GM18861 (cell line): ENCODE results near the gene EBP.
A peak's percentile ranks its signal among the peaks of the same experiment; 100 is the strongest.
"Not testable (repeated sequence)": the region's sequence is repeated elsewhere in the genome, so short reads cannot be mapped to it uniquely, and the experiment has no call there.

Experiments used
- ATAC-seq: cut with Tn5 transposase; IDR thresholded peaks from one replicate; pipeline ENCODE4 v1.9.1; 2021; ENCODE audit not compliant: unreplicated experiment

The EBP gene

DNA sequence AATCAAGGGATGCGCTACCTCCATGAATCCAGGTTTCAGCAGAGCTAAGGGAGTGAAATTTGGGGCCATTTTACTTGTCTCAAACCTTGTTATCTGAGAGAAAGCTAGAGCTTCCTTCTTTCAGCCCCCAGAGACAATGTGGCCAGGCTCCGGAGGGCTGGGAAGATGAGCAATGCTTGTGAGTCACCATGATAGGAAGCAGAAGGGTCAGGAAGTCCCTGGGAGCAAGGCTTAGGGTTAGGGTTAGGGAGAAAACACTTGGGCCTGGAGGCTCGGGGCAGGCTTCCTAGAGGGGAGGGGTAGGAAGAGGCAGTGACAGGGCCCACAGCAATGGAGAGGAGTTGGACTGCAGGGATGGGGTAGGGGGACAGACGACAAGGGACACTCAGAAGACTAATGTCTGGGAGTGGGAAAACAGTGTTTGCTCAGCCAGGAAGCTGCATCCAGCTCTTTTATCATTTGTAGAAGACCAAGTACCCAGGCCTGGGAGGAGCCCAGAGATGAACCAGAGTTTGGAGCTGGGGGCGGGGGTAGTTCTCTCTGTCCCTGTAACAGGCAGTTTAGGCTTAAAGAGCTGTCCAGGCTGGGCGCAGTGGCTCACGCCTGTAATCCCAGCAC is 29.2 kb upstream of the EBP start:
- no peak for ATAC-seq

DNA sequence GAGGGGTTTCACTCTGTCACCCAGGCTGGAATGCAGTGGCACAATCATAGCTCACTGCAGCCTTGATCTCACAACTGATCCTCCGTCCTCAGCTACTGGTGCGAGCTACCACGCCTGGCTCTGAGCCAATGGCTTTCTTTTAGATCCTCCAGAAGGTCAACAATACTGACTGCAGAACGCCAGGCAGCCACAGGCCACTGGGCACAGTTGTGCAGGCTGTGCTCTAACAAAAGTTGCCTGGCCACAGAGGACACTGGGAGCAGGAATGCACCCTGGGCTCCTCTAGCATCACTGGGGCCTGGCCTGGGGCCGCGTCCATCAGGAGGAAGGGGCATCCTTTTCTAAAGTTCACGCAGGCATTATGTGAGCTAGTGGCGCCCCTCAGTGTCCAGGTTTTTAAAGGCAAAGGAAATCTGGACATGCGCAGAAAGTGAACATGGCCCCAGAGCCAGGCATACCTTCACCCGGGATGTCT is 27.7 kb upstream of the EBP start:
- no peak for ATAC-seq

DNA sequence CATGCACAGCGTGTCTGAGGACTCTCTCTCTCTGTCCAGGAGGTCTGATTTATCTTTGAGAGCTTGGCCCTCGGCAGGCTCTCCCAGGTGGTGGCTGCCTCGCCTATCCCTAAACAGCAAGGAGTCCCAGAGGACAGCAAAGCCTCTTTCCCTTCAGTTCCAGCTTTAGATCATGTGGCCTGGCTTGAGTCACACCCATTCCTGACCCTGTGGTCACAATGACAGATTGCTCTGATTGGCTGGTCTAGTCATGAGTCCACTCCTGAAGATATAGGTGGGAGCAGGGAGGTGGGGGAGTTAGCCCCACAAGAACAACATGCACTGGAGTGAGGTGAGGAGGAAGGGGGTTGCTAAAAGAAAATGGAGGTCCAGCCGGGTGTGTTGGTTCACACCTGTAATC is 24.9 kb upstream of the EBP start:
- no peak for ATAC-seq

DNA sequence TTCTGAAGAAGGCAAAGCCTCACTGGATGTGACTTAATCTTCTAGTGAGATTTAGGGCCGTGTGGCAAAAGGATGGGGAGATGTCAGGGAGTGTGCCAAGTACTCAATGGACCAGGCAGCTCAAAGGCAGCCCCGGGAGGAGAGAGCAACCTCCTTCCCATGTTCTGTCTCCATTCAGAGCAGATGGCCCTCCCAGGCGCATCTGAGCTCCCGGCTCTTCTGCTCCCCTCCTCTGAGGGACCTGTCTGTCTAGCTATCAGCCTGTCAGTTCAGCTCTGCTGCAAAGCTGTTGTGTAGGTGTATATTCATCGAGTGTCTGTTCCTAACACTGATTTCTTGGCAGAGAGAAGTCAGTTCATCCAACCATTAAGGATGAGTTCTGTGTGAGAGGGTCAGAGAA is 23.7 kb upstream of the EBP start:
- ATAC-seq: no peak

DNA sequence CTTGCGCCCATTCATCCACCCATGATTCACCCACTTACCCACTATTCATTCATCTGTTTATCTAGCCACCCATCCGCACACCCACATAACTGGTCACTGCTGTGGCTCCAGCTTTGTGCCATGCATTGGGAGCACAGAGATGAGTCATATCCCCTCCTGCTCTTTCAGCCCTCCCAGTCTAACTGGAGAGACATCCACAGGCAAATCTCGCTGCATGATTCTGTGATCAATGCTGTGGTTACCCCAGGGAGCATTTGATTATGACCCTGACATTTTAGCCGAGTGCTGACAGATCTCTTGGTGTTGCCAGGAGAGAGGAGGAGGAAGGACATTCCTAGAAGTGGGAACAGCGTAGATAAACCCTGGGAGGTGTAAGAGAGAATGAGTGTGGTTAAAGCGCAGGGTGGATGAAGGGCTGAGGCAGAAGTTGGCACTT is 23.2 kb upstream of the EBP start:
- ATAC-seq: no peak

DNA sequence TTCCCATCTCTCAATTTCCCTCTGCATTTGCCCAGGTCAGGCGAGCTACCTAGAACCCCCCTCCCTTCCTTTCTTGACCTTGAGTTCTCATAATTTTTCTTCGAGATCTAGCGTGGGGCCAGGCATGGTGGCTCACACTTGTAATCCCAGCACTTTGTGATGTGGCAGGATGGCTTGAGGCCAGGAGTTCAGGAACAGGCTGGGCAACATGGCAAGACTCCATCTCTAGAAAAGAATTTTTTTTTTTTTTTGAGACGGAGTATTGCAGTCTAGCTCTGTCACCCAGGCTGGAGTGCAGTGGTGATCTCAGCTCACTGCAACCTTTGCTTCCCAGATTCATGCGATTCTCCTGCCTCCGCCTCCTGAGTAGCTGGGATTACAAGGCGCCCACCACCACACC is 17.3 kb upstream of the EBP start:
- ATAC-seq: no peak

DNA sequence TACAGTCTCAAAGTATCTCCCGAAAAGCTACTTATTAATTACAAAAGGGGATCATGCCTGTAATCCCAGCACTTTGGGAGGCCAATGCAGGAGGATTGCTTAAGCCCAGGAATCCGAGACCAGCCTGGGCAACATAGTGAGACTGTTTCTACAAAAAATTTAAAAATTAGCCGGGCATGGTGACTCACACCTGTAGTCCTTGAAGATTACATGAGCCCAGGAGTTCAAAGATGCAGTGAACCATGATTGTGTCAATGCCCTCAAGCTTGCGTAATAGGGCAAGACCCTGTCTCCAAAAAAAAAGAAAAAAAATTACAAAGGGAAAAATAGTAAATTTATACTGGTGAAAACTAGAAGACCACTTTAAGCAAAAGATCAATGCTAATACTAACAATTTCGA is 16.1 kb upstream of the EBP start:
- ATAC-seq: no peak

DNA sequence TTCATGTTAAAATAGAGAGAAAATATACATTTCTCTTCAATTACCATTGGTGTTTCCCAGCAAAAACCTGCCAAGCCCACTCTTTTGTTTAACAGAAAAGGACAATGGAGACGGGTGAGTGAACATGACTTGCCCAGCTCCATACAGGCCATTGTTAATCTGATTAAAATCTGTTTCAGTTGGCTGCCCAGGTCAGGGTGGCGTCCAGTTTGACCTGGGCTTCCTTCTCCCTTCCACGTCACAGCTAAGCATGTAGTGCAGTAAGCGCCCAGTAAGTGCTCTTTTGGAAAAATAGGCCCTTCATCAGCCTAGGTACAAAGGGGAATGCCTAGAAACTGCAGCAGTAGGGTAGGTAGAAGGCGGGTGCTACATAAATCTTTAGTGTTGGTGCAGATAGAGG is 14.4 kb upstream of the EBP start:
- ATAC-seq: no peak

DNA sequence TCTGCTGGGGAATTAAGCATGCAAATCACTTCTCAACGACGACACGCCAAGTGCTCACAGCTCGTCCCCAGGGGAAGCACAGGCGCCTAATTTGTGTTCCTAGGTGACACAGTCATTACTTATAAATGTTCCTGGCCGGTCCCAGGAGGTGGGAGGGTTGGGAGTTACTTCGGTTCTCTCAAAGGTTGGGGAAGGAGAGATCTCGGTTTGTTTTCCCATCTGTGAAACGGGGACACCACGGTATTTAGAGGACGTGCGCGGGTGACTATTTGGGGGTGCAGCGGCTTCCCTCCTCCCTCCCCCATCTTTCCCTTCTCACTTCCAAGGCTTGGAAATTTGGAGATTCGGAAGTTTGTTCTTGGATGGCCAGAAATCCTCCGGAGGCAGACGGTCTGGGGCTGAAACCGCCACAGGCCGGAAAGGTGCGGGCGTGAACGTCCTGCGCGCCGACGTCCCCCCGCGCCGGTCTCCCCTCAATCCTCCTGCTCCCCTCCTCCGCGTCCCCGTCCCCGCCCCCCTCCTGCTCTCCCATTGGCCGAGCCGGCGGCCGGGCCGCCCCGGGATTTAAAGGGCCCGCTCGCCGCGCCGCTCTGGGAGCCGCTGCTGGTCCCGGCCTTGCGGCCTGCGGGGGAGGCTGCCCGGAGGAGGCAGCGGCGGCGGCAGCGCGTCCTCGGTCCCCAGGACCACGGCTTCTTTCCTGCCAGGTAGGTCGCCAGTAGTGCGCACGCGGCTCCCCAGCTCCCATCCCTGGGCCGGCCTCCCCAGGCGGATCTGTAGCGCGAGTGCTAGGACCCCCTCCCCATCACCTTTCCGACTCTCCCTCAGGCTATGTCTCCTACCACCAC is 13.0 kb upstream of the EBP start, which contains the start of gene PORCN:
PORCN (plus strand) TSS at position 593 of the 845 bp plus-strand sequence. CDS start 829 bp downstream, outside the sequence.
- peak; percentile 47 for ATAC-seq

DNA sequence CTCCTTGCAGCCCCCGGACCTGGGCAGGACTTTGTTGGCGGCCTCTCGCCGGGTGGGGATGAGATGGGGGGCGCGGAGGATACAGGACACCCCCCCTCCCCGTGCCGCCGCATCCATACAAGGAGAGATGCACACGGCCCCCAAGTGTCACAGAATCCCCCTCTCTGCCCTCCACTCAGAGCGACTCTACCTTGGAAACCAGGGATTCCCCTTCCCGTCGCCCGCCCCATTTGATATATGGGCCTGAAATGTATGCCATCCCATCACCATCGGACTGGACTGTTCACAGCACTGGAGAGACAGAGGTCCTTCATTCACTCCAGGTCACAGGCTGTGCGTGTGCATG is 12.4 kb upstream of the EBP start:
- no peak for ATAC-seq

DNA sequence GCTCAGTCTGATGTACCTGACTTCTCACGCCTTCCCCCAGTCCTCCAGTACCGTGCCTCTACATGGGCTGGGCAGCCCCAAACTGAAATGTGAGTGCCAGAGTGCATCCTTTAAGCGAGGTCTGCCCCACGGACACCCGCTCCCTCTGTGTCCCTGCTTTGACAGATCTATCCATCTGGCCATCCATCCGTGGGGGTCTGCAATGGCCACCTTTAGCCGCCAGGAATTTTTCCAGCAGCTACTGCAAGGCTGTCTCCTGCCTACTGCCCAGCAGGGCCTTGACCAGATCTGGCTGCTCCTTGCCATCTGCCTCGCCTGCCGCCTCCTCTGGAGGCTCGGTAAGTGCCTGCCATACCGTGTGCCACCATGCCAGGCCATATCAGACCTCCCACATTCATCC is 12.0 kb upstream of the EBP start:
- no peak for ATAC-seq

DNA sequence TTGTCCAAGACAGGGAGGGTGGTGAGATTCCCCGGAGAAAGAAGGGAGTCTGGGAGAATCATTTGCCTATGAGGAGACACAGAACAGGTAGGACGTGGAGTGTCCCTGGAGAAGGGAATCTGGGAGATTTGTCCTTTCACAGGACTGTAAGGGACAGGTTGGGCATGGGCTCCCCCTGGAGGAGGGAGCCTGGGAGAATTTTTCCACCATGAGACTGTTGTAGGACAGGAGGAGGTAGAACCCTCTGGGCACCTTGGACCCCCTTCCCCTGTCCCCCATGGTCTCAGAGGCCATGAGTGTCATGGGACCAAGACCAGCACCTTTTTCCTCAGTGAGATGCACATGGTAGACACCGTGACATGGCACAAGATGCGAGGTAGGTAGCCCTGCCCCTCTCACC is 10.0 kb upstream of the EBP start:
- ATAC-seq: no peak

DNA sequence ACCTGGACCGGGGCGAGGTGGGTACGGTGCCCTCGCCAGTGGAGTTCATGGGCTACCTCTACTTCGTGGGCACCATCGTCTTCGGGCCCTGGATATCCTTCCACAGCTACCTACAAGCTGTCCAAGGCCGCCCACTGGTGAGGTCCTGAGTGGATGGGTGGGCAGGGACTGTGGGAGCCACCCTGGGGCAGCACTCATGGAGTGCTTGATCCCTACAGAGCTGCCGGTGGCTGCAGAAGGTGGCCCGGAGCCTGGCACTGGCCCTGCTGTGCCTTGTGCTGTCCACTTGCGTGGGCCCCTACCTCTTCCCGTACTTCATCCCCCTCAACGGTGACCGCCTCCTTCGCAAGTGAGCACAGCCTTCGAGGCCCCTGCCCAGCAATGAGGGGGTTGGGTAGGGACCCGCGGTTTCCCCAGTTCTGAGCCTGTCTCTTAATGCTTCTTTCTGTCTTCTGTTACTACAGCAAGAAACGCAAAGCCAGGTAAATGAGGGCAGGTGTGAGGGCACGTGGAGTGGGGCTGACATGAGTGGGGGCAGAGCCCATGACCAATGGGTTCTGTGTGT is 9.2 kb upstream of the EBP start:
- ATAC-seq: no peak

DNA sequence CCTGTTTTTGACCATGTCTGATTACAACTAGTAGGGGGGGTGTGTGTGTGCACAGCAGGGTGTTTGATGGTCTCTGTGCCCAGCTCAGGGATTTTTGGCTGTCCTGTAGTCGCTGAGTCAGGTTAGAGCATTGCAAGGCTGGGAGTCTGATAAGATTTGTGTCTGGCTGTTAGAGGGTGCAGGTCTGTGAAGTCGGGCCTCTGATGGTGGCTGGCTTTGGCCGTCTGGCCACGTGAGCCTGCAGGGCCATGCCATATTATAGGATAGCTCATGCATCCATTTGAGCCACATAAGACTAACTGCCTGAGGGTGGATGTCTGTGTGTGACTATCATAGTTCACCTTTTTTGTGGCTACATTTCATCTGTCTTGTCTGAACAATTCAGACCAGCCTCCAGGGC is 7.9 kb upstream of the EBP start:
- ATAC-seq: no peak

DNA sequence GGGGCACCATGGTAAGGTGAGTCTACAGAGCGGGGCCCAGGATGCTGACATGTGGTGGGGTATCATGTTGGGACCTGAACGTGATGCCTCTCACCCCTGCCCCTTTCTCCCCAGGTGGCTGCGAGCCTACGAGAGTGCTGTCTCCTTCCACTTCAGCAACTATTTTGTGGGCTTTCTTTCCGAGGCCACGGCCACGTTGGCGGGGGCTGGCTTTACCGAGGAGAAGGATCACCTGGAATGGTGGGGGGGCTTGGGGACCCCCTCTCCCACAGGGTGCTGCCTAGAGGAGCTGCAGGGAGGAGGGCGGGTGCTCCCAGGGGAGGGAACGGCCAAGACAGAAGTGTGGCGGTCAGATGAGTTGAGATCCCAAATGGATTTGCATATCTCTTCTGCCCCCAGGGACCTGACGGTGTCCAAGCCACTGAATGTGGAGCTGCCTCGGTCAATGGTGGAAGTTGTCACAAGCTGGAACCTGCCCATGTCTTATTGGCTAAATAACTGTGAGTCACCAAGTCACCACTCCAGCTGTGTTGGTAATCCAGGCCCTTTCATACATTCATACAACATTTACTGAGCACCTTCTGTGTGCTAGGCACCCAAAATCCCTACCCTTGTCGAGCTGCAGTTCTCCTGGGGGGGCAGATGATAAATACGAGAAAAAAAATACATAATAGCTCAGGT is 7.3 kb upstream of the EBP start:
- no peak for ATAC-seq

DNA sequence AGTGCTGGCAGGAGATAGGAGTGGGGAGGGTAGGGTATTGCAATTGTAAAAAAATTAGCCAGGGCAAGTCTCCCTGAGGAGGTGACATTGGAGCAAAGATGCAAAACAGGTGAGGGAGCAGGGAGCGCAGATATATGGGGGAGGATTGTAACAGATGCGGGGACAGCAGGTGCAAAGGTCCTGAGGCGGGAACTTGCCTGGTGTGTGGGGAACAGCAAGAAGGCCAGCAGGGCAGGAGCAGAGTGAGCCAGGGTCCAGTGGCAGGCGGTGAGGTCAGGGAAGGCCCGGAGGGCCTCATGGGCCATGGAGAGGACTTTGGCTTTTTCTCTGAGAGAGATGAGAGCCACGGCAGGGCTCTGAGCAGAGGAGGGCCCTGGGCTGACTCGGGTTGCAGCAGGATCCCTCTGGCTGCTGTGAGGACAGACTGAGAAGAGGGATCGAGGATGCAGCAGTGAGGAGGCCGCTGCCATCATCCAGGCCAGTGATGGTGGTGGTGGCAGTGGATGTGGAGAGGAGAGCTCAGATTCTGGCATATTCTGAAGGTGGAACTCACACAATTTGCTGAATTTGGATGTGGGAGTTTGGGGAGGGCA is 6.6 kb upstream of the EBP start:
- ATAC-seq: no peak

DNA sequence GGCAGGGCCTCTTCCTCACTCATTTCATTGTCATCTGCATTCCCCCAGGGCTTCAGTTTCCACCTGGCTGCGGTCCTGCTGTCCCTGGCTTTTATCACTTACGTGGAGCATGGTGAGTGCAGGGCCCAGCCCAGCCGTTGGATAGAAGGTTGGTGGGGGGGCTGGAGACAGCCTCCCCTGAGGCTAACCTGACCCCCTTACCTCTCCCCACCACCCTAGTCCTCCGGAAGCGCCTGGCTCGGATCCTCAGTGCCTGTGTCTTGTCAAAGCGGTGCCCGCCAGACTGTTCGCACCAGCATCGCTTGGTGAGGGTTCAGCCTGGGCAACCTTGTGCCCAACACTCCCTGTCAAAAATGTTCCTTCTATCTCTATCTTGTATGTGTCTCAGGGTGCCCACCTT is 5.8 kb upstream of the EBP start:
- ATAC-seq: no peak

DNA sequence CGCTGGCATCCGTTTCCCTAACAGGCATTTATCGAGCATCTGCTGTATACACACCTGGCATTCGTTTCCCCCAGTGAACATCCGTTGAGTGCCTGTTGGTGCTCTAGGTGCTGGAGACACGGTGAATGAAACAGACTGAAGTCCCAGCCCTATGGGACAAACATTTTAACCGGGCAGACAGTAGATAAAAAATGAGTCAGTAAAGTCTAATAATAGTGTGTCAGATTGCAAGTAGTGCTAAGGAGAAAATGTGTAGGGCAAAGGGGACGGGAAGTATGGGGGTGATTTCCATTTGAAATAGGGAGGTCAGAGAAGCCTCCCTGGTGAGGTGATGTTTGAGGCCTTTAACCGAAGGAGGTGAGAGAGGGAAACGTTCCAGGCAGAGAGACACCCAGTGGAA is 5.3 kb upstream of the EBP start:
- ATAC-seq: no peak

DNA sequence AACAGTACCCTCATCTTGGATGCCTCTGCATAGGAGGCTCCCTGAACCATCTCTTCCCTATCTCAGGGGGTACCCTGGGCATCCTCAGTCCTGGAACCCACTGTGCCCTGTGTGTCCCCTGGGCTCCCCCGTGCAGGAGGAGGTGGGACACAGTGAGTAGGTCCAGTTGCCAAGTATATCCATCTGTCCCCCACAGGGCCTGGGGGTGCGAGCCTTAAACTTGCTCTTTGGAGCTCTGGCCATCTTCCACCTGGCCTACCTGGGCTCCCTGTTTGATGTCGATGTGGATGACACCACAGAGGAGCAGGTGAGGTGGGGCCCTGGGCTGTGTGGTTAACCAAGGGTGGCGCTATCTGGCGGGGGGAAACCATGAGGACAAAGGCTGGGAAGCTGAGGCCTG is 4.6 kb upstream of the EBP start:
- ATAC-seq: no peak

DNA sequence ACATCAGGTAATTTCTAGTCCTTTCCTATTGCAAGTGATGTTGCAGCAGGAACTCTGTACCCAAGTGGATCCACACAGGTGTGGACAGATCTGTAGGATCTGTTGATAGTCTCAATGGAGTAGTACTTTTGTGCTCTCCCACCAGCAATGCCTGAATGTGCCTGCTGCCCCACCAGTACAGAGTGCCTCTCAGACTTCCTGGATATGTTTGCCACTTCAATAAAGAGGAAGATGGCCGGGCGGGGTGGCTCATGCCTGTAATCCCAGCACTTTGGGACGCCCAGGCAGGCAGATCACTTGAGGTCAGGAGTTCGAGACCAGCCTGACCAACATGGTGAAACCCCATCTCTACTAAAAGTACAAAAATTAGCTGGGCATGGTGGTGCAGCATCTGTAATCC is 2.1 kb upstream of the EBP start:
- not testable (repeated sequence) for ATAC-seq

DNA sequence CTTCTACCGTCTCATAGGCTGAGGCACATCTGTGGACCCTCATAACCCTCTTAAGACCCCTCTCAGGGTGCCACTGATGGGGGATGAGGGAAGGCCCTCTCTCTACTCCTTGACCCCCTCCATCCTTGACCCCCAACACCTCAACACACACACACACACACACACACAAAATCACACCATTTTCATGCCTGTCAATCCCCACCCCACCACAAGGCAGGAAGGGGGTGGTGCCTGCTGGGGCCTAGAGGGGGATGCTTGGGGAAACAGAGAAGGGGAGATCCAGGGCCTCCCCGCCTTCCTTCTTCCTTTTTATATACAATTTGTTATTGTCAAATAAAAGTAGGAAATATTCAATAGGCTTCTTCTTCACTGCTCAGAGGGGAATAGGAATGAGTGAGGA is 1.2 kb upstream of the EBP start:
- ATAC-seq: no peak
